Breast epithelium (tissue), 3 donors: ENCODE results near the gene NPSR1.

ENCODE experiments used
- POLR2A ChIP-seq: fragments of 450-650 bp; IDR thresholded peaks from one replicate; pipeline ENCODE4 v1.6.1; 2016; ENCODE audit warnings: antibody characterized with exemption, mild to moderate bottlenecking, moderate library complexity
- TF ChIP-seq, protein P1 (sequence below), 3 donors: fragments of 450-650 bp; IDR thresholded peaks; one replicate each; pipeline ENCODE4 v1.5.1; 2016 to 2017; ENCODE audit warnings: antibody characterized with exemption in 3 of 3, mild to moderate bottlenecking in 3 of 3, moderate library complexity in 3 of 3

DNA sequence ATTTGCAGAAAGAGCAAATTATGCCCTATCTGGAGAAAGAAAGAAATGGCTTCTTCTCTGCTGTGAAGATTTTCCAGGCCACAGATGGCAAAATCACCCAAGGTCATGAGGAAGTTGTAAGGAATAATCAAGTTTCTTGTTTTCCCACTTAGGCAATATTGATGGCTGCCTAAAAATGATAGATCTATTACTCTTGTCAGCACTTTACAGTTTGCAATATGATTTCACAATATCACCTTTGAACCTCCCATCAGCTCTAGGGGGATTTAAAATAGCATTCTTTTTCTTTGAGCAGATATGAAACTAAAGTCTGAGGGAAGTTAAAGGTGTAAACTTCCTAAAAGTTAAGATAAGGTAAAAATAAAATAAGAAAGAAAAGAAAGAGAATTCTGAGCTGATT, 6.7 kb downstream of the NPSR1 start:
- TF ChIP-seq, protein P1, sequence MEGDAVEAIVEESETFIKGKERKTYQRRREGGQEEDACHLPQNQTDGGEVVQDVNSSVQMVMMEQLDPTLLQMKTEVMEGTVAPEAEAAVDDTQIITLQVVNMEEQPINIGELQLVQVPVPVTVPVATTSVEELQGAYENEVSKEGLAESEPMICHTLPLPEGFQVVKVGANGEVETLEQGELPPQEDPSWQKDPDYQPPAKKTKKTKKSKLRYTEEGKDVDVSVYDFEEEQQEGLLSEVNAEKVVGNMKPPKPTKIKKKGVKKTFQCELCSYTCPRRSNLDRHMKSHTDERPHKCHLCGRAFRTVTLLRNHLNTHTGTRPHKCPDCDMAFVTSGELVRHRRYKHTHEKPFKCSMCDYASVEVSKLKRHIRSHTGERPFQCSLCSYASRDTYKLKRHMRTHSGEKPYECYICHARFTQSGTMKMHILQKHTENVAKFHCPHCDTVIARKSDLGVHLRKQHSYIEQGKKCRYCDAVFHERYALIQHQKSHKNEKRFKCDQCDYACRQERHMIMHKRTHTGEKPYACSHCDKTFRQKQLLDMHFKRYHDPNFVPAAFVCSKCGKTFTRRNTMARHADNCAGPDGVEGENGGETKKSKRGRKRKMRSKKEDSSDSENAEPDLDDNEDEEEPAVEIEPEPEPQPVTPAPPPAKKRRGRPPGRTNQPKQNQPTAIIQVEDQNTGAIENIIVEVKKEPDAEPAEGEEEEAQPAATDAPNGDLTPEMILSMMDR (IDR thresholded peaks at IDR 0.05) = no peak
- TF ChIP-seq POLR2A = no peak
